HG02623 (cell line): ENCODE results near the gene CALML4.

Source experiments
- ATAC-seq: cut with Tn5 transposase; IDR thresholded peaks from one replicate; pipeline ENCODE4 v1.9.1; 2021; ENCODE audit warnings: moderate library complexity; ENCODE audit not compliant: unreplicated experiment

CALML4 gene

DNA sequence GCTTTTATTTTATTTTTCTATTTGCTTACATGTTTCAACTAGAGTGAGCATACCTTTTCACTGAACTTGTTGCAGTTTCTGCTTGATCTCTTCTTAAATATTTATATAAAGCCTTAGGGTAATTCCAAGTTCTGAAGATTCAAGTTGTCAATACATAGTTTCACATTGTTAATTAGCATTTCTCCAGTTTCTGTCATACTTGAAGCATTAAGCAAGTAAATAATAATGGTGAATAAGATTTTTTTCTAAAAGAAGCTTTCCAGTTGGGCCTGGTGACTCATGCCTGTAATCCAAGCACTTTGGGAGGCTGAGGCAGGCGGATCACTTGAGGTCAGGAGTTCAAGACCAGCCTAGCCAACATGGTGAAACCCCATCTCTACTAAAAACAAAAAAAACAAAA lies 53.9 kb downstream of the CALML4 start:
- no peak for ATAC-seq

GRCh38 chr15:68150187-68150586 lies 54.9 kb downstream of the CALML4 start:
- ATAC-seq: no peak

- ATAC-seq: no peak
These were observed 56.1 kb downstream of the CALML4 start for GRCh38 chr15:68149059-68149458.

DNA sequence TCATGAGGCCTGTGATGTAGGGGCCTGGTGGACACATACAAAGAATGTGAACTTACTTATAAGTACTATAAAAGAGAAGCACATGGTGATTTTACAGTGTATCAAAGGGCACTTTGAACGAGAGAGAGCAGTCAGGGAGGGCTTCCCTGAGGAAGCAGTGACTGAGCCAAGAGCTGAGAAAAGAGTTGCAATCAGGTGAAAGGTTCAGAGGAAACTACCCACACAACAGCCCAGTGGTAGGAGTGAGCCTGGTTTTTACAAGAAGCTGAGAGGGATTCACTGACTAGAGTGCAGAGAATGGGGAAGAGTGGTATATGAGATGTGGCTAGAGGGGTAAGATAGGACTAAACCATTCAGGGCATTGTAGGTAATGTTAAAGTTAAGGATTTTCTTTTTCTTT lies 57.1 kb downstream of the CALML4 start:
- no peak for ATAC-seq

GRCh38 chr15:68145706-68146105 lies 59.4 kb downstream of the CALML4 start:
- no peak for ATAC-seq

GRCh38 chr15:68143785-68144184 lies 61.3 kb downstream of the CALML4 start:
- ATAC-seq: no peak

DNA sequence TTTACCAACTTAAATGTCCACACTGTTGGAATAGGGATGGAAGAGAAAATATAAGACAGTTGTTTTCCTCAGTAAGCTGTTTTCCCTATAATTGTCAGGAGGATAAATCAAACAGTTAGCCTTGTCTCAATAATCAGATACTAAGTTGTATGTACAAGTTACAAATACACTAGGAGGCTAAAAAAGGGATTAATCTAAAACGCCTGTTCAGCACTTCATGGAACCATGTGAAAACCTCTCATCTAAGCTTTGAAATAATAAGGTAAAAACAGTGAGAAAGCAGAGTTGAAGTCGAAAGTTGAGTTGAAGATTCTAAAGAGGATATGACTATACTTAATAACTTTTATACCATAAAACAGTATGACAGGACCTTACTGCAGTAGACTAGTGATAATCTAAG lies 62.0 kb downstream of the CALML4 start:
- no peak for ATAC-seq
